ENCODE measurements around the gene C4BPB. TPM values are rescaled to one million over a fixed set of nuclear protein-coding genes. Genes with fewer than 3 reads are reported as not detected.

The C4BPB gene
- total RNA-seq, 1 donor, result not detected

GRCh38 chr1:207124389-207124788, 35.7 kb downstream of the C4BPB start:
- Histone ChIP-seq H3K4me2 (ENCODE audit: insufficient read depth, low read length) (no peak overlapping the region), H3K4me1 (ENCODE audit: insufficient read depth, low read length) (no peaks in the 10 kb centered on the region), H3K36me3 (ENCODE audit: insufficient read depth, low read length) (no peaks in the 10 kb centered on the region), H3K9me3 (ENCODE audit: low read depth, low read length) (no peaks in the 10 kb centered on the region), H4K20me1 (ENCODE audit: insufficient read depth, low read length) (no peaks in the 10 kb centered on the region), H3K4me3 (ENCODE audit: insufficient read depth, low read length) (no peak overlapping the region), H2AFZ (ENCODE audit: low read length) (no peak overlapping the region), H3K27ac (ENCODE audit: low read depth, low read length) (no peak overlapping the region), H3K79me2 (ENCODE audit: insufficient read depth, low read length) (no peaks in the 10 kb centered on the region), H3K27me3 (ENCODE audit: insufficient read depth, low read length) (no peaks in the 10 kb centered on the region)
- DNase-seq (ENCODE audit: insufficient read length, low spot score, missing footprints), result no peak
- TF ChIP-seq, protein P1, sequence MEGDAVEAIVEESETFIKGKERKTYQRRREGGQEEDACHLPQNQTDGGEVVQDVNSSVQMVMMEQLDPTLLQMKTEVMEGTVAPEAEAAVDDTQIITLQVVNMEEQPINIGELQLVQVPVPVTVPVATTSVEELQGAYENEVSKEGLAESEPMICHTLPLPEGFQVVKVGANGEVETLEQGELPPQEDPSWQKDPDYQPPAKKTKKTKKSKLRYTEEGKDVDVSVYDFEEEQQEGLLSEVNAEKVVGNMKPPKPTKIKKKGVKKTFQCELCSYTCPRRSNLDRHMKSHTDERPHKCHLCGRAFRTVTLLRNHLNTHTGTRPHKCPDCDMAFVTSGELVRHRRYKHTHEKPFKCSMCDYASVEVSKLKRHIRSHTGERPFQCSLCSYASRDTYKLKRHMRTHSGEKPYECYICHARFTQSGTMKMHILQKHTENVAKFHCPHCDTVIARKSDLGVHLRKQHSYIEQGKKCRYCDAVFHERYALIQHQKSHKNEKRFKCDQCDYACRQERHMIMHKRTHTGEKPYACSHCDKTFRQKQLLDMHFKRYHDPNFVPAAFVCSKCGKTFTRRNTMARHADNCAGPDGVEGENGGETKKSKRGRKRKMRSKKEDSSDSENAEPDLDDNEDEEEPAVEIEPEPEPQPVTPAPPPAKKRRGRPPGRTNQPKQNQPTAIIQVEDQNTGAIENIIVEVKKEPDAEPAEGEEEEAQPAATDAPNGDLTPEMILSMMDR (IDR thresholded peaks at IDR 0.05; ENCODE audit: extremely low read depth, low read depth, low read length), result no peak

DNA sequence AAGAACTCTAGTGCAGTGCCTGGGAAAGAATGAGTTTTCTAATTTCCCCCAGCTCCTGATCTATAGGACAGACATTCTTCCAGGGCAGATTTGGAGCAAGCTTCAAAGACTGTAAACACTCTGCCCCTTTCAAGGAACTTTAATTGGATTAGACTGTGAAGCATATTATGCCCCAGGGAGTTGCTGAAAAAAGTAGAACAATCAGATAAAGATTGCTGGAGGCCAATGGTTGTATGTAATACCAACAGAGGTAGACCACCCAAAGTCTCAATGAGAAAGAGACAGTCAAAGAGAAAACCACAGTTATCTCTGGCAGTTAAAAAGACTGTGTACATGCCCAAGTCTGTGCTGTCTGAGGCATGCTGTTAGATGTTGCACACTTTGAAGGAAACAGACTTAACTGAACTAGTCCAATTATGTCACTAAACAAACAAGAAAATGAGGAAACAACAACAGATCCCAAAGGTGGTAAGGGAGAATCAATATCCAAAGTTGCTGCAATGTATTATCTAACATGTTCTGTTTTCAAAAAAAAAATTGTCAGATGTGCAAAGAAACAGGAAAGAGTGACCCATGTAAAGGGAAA, 39.8 kb downstream of the C4BPB start:
- no peaks in the 10 kb centered on the region for H3K9me3 ChIP-seq (ENCODE audit: low read depth, low read length)
- no peaks in the 10 kb centered on the region for H4K20me1 ChIP-seq (ENCODE audit: insufficient read depth, low read length)
- no peaks in the 10 kb centered on the region for H3K4me1 ChIP-seq (ENCODE audit: insufficient read depth, low read length)
- H3K4me2 ChIP-seq (ENCODE audit: insufficient read depth, low read length), result no peak overlapping the region
- no peak for DNase-seq (ENCODE audit: insufficient read length, low spot score, missing footprints)
- TF ChIP-seq, protein P1 (IDR thresholded peaks at IDR 0.05; ENCODE audit: extremely low read depth, low read depth, low read length), result no peak
- no peak overlapping the region for H2AFZ ChIP-seq (ENCODE audit: low read length)
- H3K36me3 ChIP-seq (ENCODE audit: insufficient read depth, low read length), result no peaks in the 10 kb centered on the region
- no peak overlapping the region for H3K4me3 ChIP-seq (ENCODE audit: insufficient read depth, low read length)
- no peak overlapping the region for H3K27ac ChIP-seq (ENCODE audit: low read depth, low read length)
- no peaks in the 10 kb centered on the region for H3K79me2 ChIP-seq (ENCODE audit: insufficient read depth, low read length)
- H3K27me3 ChIP-seq (ENCODE audit: insufficient read depth, low read length), result no peaks in the 10 kb centered on the region

GRCh38 chr1:207129053-207129452, 40.4 kb downstream of the C4BPB start:
- TF ChIP-seq, protein P1 (IDR thresholded peaks at IDR 0.05; ENCODE audit: extremely low read depth, low read depth, low read length), result no peak
- no peak overlapping the region for H3K27ac ChIP-seq (ENCODE audit: low read depth, low read length)

GRCh38 chr1:207130252-207131036, 41.8 kb downstream of the C4BPB start:
- H4K20me1 ChIP-seq (ENCODE audit: insufficient read depth, low read length), result no peaks in the 10 kb centered on the region
- no peak overlapping the region for H3K27ac ChIP-seq (ENCODE audit: low read depth, low read length)
- no peaks in the 10 kb centered on the region for H3K79me2 ChIP-seq (ENCODE audit: insufficient read depth, low read length)

More at GRCh38 chr1:207129053-207129452, 40.4 kb downstream of the C4BPB start:
- no peaks in the 10 kb centered on the region for H3K9me3 ChIP-seq (ENCODE audit: low read depth, low read length)
- no peak for DNase-seq (ENCODE audit: insufficient read length, low spot score, missing footprints)
- no peak overlapping the region for H3K4me3 ChIP-seq (ENCODE audit: insufficient read depth, low read length)
- H3K36me3 ChIP-seq (ENCODE audit: insufficient read depth, low read length), result no peaks in the 10 kb centered on the region
- H3K4me1 ChIP-seq (ENCODE audit: insufficient read depth, low read length), result no peaks in the 10 kb centered on the region
- no peaks in the 10 kb centered on the region for H3K27me3 ChIP-seq (ENCODE audit: insufficient read depth, low read length)
- H3K79me2 ChIP-seq (ENCODE audit: insufficient read depth, low read length), result no peaks in the 10 kb centered on the region
- no peak overlapping the region for H3K4me2 ChIP-seq (ENCODE audit: insufficient read depth, low read length)
- no peaks in the 10 kb centered on the region for H4K20me1 ChIP-seq (ENCODE audit: insufficient read depth, low read length)
- no peak overlapping the region for H2AFZ ChIP-seq (ENCODE audit: low read length)

More at GRCh38 chr1:207130252-207131036, 41.8 kb downstream of the C4BPB start:
- no peak overlapping the region for H2AFZ ChIP-seq (ENCODE audit: low read length)
- no peaks in the 10 kb centered on the region for H3K9me3 ChIP-seq (ENCODE audit: low read depth, low read length)
- no peak overlapping the region for H3K4me3 ChIP-seq (ENCODE audit: insufficient read depth, low read length)
- H3K27me3 ChIP-seq (ENCODE audit: insufficient read depth, low read length), result no peaks in the 10 kb centered on the region
- no peaks in the 10 kb centered on the region for H3K4me1 ChIP-seq (ENCODE audit: insufficient read depth, low read length)
- H3K4me2 ChIP-seq (ENCODE audit: insufficient read depth, low read length), result no peak overlapping the region
- TF ChIP-seq, protein P1 (IDR thresholded peaks at IDR 0.05; ENCODE audit: extremely low read depth, low read depth, low read length), result no peak
- no peaks in the 10 kb centered on the region for H3K36me3 ChIP-seq (ENCODE audit: insufficient read depth, low read length)
- DNase-seq (ENCODE audit: insufficient read length, low spot score, missing footprints), result no peak
